HG03280 (cell line): ENCODE data around the gene CTSE.
"Not testable (repeated sequence)": the region's sequence is repeated elsewhere in the genome, so short reads cannot be mapped to it uniquely, and the experiment has no call there.

Experiments
- ATAC-seq: cut with Tn5 transposase; IDR thresholded peaks from one replicate; pipeline ENCODE4 v1.9.1; 2021; ENCODE audit warnings: mild to moderate bottlenecking, moderate library complexity; ENCODE audit not compliant: unreplicated experiment

Gene CTSE

GRCh38 chr1:206020393-206021007, 3.2 kb downstream of the CTSE start:
- ATAC-seq: no peak

GRCh38 chr1:206015071-206015470, 8.6 kb downstream of the CTSE start:
- ATAC-seq: no peak

GRCh38 chr1:206014601-206015000, 9.1 kb downstream of the CTSE start:
- ATAC-seq: no peak

GRCh38 chr1:206013026-206013795, 10.5 kb downstream of the CTSE start:
- ATAC-seq: no peak

GRCh38 chr1:206012086-206012859, 11.4 kb downstream of the CTSE start:
- peak; percentile 94 for ATAC-seq

GRCh38 chr1:206011057-206011456, 12.6 kb downstream of the CTSE start:
- ATAC-seq: no peak

- no peak for ATAC-seq
Measured at GRCh38 chr1:206010060-206010459, 13.6 kb downstream of the CTSE start.

GRCh38 chr1:206006946-206007345, 16.7 kb downstream of the CTSE start:
- ATAC-seq: no peak

- no peak for ATAC-seq
Measured at GRCh38 chr1:206005778-206006180, 17.9 kb downstream of the CTSE start.

GRCh38 chr1:206005234-206005633, 18.5 kb downstream of the CTSE start:
- no peak for ATAC-seq

GRCh38 chr1:206004826-206005225, 18.9 kb downstream of the CTSE start:
- no peak for ATAC-seq

- ATAC-seq: no peak
Measured at GRCh38 chr1:206003854-206004800, 19.6 kb downstream of the CTSE start.

GRCh38 chr1:206002871-206003801, 20.6 kb downstream of the CTSE start, which contains the start of gene RAB7B:
TSS of gene RAB7B (minus strand) at chr1:206003395. CDS start at chr1:205994135, 9,260 bp downstream.
- ATAC-seq: no peak

GRCh38 chr1:206002160-206002559, 21.5 kb downstream of the CTSE start:
- ATAC-seq: no peak

GRCh38 chr1:206001476-206001888, 22.2 kb downstream of the CTSE start:
- no peak for ATAC-seq

- no peak for ATAC-seq
Measured at GRCh38 chr1:206000641-206001339, 22.9 kb downstream of the CTSE start.

GRCh38 chr1:205998457-205999241, 25.0 kb downstream of the CTSE start:
- no peak for ATAC-seq

- ATAC-seq: not testable (repeated sequence)
Measured at GRCh38 chr1:205996641-205997040, 27.1 kb downstream of the CTSE start.
